Left hindlimb (tissue), 1 donor: ENCODE measurements around the gene CPED1.
"Not testable (repeated sequence)": the region's sequence is repeated elsewhere in the genome, so short reads cannot be mapped to it uniquely, and the experiment has no call there.

Source experiments
- DNase-seq: peaks from one replicate; pipeline ENCODE4 v3.0.0-alpha.2; 2018

CPED1 gene

GRCh38 chr7:121158665-121159064 lies 170.2 kb downstream of the CPED1 start:
- no peak for DNase-seq

DNA sequence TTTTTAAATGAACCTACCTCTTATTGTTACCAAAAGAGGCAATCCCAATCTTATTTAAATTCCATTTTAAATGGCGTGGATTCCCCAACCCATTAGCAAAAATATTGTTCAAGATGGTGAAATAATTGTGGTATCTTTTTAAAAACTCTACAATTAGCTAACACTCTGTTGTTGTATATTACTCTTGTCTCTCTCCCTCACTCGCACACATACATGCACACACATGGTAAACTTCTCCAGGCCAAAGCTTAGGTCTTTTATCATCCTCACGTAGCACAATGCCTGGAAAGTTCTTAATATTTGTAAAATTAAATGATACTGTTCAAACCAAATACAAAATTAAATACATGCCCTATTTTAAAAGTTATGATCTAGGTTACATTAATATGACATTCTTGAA lies 171.0 kb downstream of the CPED1 start:
- no peak for DNase-seq

GRCh38 chr7:121160150-121161008 lies 171.9 kb downstream of the CPED1 start:
- no peak for DNase-seq

DNA sequence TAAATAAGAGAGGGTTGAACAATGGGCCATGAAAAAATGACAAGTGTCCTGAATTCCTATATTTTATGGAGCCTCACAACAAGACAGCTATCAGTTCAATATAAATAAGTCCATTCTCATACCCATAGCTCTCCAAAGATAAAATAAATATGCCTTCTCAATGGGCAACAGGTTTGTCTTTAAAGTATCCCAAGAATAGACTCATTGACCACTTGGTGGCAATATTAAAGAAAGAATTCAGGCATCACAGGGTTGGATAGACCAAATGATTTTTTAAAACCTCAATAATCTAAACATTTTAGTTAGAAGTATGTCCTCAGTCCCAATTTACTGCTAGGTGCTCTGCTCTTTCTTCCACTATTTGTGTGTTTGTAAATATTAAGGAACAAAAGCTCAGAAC lies 175.2 kb downstream of the CPED1 start:
- no peak for DNase-seq

GRCh38 chr7:121164247-121164646 lies 175.7 kb downstream of the CPED1 start:
- no peak for DNase-seq

DNA sequence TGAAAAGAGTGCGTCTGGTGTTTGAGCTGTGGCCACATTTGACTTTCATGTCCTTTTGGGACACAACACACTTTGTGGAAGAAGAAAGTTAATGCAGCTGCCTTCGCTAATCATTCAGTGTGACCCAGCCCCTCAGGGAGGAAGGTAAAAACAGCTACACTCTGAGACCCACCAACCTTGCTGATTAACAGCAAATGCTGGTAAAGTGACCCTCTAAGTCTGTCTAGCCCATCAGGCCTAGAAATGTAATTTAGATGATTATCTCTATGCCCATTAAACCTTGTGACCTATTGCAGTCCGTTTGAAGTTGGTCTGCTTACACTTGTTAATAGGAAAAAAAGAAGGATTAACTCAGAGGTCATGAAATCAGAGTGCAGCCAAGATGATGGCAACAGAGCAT lies 178.4 kb downstream of the CPED1 start:
- no peak for DNase-seq

GRCh38 chr7:121167971-121168370 lies 179.5 kb downstream of the CPED1 start:
- no peak for DNase-seq

DNA sequence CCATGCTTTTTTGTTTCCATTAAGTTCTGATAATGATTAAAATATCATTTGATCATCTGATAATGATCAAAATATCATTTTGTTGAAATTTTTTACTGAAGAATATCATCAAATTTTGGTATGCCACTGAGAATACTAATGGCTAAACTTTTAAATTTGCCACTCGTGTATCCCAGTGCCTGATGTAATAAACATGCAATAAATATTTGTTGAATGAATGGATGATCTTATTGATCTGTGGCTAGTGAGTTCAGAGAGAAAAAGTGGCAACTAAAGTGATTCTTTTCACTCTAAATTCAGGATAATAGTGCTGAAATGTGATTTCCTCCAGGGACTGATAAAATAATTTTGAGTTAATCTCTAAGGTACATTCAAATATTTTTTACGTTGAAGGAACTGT lies 181.0 kb downstream of the CPED1 start:
- no peak for DNase-seq

GRCh38 chr7:121172484-121172883 lies 184.0 kb downstream of the CPED1 start:
- no peak for DNase-seq

- no peak for DNase-seq
Measured at GRCh38 chr7:121175826-121176225, 187.3 kb downstream of the CPED1 start.

- DNase-seq: no peak
Measured at GRCh38 chr7:121178452-121178851, 189.9 kb downstream of the CPED1 start.

GRCh38 chr7:121178869-121179497 lies 190.5 kb downstream of the CPED1 start:
- DNase-seq: no peak

DNA sequence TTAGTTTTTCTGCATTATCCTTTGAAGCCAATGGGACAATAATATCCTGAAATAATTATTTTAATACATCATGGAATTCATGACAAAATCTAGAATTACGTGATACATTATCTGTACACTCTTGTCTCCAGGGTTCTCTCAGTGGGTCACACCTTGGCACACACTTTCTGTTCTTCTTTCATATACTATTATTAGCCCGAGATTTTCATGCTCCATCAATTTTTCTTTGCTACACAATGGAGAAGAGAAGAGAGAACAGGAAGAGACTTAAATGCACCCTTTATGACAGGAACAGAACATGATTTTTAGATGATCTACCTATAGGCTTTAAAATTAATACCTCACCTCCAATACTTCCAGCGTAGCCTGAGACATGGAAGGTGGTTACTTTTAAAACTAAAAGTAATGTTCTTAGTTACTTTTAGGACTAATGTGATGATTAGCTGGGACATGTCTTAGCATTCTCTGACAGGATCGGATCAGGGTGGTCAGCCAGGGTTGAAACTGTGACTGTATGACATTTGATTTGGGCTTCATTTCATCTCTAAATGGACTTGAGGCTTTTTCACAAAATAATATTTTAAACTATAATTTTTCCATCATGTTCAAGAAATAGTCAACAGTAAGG lies 192.0 kb downstream of the CPED1 start:
- no peak for DNase-seq

GRCh38 chr7:121181357-121181756 lies 192.8 kb downstream of the CPED1 start:
- DNase-seq: no peak

- DNase-seq: no peak
Measured at GRCh38 chr7:121182281-121182680, 193.8 kb downstream of the CPED1 start.

- DNase-seq: no peak
Measured at GRCh38 chr7:121182902-121183301, 194.4 kb downstream of the CPED1 start.

DNA sequence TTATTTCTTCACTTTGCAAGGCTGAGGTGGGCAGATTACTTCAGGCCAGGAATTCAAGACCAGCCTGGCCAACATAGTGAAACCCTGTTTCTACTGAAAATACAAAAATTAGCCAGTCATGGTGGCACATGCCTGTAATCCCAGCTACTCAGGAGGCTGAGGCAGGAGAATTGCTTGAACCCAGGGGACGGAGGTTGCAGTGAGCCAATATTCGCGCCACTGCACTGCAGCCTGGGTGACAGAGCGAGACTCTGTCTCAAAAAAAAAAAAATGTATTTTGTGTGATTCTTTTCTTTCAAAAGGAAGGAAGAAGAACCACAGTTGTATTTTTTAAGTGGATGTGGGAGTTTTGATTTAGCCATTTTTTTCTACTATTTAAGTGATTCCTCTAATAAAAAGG lies 195.4 kb downstream of the CPED1 start:
- not testable (repeated sequence) for DNase-seq

DNA sequence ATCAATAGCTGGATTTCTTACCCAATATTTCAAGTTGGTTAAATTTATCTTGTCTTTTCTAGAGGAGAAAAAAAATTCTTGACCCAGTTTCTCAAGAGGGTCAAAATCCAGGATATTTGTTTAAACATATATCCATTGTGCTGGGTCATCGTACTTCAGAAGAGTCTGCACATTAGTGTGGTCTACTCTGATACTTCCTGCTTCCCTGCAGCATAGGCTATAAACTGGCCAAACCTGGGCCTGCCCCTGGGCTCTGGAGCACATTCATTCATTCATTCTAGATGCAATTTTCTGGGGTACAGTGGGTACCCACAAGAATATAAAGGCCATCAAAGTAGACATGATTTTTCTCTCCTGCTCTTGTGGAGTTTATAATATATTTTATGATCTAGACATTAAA lies 198.2 kb downstream of the CPED1 start:
- no peak for DNase-seq

GRCh38 chr7:121187222-121187621 lies 198.7 kb downstream of the CPED1 start:
- DNase-seq: no peak

DNA sequence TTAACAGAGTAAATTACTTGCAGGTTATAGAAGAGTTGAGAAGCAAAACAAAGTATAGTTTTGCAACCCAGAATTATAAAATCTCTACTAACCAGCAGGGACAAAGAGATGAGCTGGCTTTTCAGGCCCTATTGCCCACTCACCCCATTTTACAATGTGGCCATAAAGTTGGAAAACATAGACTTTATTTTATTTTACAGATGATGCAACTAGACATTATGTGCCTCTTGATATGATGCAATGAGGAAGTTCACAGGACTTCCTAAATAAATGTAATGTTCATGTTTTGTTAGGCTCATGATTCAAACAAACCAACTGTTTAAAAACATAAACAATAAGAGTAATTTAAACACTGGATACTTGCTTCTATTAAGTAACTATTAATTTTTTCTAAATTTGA lies 199.2 kb downstream of the CPED1 start:
- no peak for DNase-seq

DNA sequence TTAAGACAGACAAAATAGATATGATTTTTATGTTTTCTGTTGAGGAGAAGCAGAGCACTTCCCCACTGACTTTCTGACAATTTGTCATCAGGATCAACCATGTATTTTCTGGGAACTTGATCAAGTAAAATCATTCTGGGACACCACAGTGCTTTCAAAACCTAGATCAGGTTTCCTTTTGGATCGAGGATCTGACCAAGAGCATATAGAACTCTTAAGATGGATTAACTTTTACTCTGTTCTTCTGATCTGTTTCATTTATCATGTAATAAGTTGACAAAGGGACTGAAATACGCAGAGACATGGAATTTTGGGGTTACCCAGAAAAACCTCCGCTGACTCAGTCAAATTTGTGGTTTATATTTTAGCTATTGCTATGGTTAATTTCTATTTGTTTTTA lies 204.3 kb downstream of the CPED1 start:
- no peak for DNase-seq

GRCh38 chr7:121195010-121195409 lies 206.5 kb downstream of the CPED1 start:
- no peak for DNase-seq

DNA sequence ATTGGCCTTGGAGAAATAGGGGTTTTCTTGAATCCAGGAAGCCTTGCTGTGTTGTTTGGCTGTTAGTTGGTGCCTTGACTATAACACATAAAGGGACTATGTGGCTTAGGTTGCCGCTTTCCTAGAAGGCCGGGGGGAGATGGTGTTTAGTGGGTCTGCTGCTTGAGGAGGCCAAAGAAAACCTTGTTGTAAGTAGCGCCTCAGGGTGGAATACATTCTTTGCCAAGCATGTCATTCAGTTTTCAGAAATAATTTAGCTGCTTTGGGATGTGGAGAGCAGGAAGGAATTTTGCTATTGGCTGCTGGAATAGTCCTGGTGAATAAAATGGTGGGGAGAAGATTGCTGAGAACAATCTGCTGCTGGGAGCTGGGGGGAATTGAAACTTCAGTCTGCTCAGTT lies 207.4 kb downstream of the CPED1 start:
- DNase-seq: peak; percentile 53

GRCh38 chr7:121196286-121196685 lies 207.8 kb downstream of the CPED1 start:
- DNase-seq: no peak
